Hepatocyte (in vitro differentiated cells): ENCODE measurements around the gene SHMT2. TPM values are rescaled to one million over a fixed set of nuclear protein-coding genes. Genes with fewer than 3 reads are reported as not detected.

Experiments
- DNase-seq: peaks from one replicate; pipeline ENCODE4 v3.0.0-alpha.2; 2016; ENCODE audit warnings: low spot score
- H2AFZ ChIP-seq: fragments of 200-600 bp; sonication (generic); 2 replicates; pipeline ENCODE4 v1.6.0; 2016; ENCODE audit warnings: antibody characterized with exemption, mild to moderate bottlenecking
- H3K27ac ChIP-seq: fragments of 200-600 bp; sonication (generic); 2 replicates; pipeline ENCODE4 v1.5.1; 2016; ENCODE audit warnings: mild to moderate bottlenecking
- H3K27me3 ChIP-seq: fragments of 200-600 bp; sonication (generic); 2 replicates; pipeline ENCODE4 v1.6.1; 2016
- H3K36me3 ChIP-seq: fragments of 200-600 bp; sonication (generic); replicated peaks from 2 replicates; pipeline ENCODE4 v1.5.1; 2016; ENCODE audit warnings: low read depth; ENCODE audit not compliant: insufficient read depth
- H3K4me1 ChIP-seq: fragments of 200-600 bp; sonication (generic); 2 replicates; pipeline ENCODE4 v1.5.1; 2016; ENCODE audit warnings: mild to moderate bottlenecking, moderate library complexity; ENCODE audit not compliant: insufficient read depth
- H3K4me2 ChIP-seq: fragments of 200-600 bp; sonication (generic); 2 replicates; pipeline ENCODE4 v1.6.0; 2016
- H3K4me3 ChIP-seq: fragments of 200-600 bp; sonication (generic); 2 replicates; pipeline ENCODE4 v1.5.1; 2016; ENCODE audit warnings: mild to moderate bottlenecking
- H3K79me2 ChIP-seq: fragments of 200-600 bp; sonication (generic); 2 replicates; pipeline ENCODE4 v1.6.0; 2017; ENCODE audit warnings: mild to moderate bottlenecking
- H3K9me2 ChIP-seq: fragments of 200-600 bp; sonication (generic); replicated peaks from 2 replicates; pipeline ENCODE4 v1.6.0; 2017; ENCODE audit warnings: mild to moderate bottlenecking; ENCODE audit not compliant: insufficient read depth
- H3K9me3 ChIP-seq: fragments of 200-600 bp; sonication (generic); 2 replicates; pipeline ENCODE4 v1.5.1; 2016; ENCODE audit warnings: low read depth, mild to moderate bottlenecking
- H4K20me1 ChIP-seq: fragments of 200-600 bp; sonication (generic); 2 replicates; pipeline ENCODE4 v1.6.0; 2016; ENCODE audit warnings: mild to moderate bottlenecking; ENCODE audit not compliant: insufficient read depth, poor library complexity, severe bottlenecking
- CTCF ChIP-seq: fragments of 200-600 bp; sonication (generic); IDR thresholded peaks from 2 replicates; pipeline ENCODE4 v1.5.1; 2016; ENCODE audit warnings: antibody characterized with exemption, mild to moderate bottlenecking; ENCODE audit not compliant: poor library complexity
- EZH2 ChIP-seq: fragments of 200-600 bp; sonication (generic); IDR thresholded peaks from 2 replicates; pipeline ENCODE4 v1.6.1; 2016; ENCODE audit warnings: antibody characterized with exemption, mild to moderate bottlenecking, borderline replicate concordance
- EZH2phosphoT487 ChIP-seq: fragments of 200-600 bp; sonication (generic); IDR thresholded peaks from one replicate; pipeline ENCODE4 v1.6.1; 2018; ENCODE audit warnings: antibody characterized with exemption, mild to moderate bottlenecking, low read depth, moderate library complexity; ENCODE audit not compliant: unreplicated experiment, severe bottlenecking
- WGBS: methylation state at CpG from one replicate; pipeline ENCODE4 v1.1.6; 2016; ENCODE audit warnings: low lambda C conversion rate; ENCODE audit errors: missing lambda C conversion rate; 5-methylcytosine and 5-hydroxymethylcytosine counted together
- polyA plus RNA-seq: library from polyadenylated mRNA; unstranded; fragments of >200 nt; fragmentation: Nextera tagmentation; extraction: Ambion mirVana; gene quantifications from 2 replicates; pipeline ENCODE4 v1.2.1, GENCODE V29; 2016
- total RNA-seq: library from RNA; depleted of rRNA; stranded (reverse); fragments of >200 nt; gene quantifications from 2 replicates; pipeline ENCODE4 v1.2.3, GENCODE V29; 2014

Gene SHMT2
- total and polyA plus RNA-seq, 2 experiments from 2014 or later = 126 to 168 TPM

- DNase-seq = no peak
- Histone ChIP-seq H3K4me2 (peak overlapping the region; percentile 99), H3K9me3 (no peaks in the 10 kb centered on the region), H3K9me2 (no peaks in the 10 kb centered on the region), H3K36me3 (no peaks in the 10 kb centered on the region), H3K79me2 (no peaks in the 10 kb centered on the region), H3K4me1 (peaks cover 41% of the 10 kb centered on the region), H2AFZ (no peak overlapping the region), H3K4me3 (no peak overlapping the region), H3K27me3 (peaks cover 84% of the 10 kb centered on the region), H3K27ac (no peak overlapping the region), H4K20me1 (no peaks in the 10 kb centered on the region)
- no peak for TF ChIP-seq CTCF
- no peak for TF ChIP-seq EZH2
- TF ChIP-seq EZH2phosphoT487 = no peak
- 56% methylated on average over 5 of the region's 5 CpGs for WGBS
Measured at GRCh38 chr12:57218030-57218853, 11.3 kb upstream of the SHMT2 start.

- TF ChIP-seq CTCF (no peak), EZH2phosphoT487 (no peak), EZH2 (peak; percentile 73)
- Histone ChIP-seq H3K9me2 (no peaks in the 10 kb centered on the region), H3K4me3 (no peak overlapping the region), H3K27me3 (peaks cover 96% of the 10 kb centered on the region), H3K4me1 (peaks cover 37% of the 10 kb centered on the region), H3K4me2 (peak overlapping the region; percentile 72), H3K36me3 (no peaks in the 10 kb centered on the region), H3K9me3 (no peaks in the 10 kb centered on the region), H3K27ac (no peak overlapping the region), H4K20me1 (no peaks in the 10 kb centered on the region), H2AFZ (no peak overlapping the region), H3K79me2 (no peaks in the 10 kb centered on the region)
- DNase-seq = no peak
- 31% methylated on average over 14 of the region's 14 CpGs for WGBS
Measured at GRCh38 chr12:57219205-57219992, 10.1 kb upstream of the SHMT2 start.

DNA sequence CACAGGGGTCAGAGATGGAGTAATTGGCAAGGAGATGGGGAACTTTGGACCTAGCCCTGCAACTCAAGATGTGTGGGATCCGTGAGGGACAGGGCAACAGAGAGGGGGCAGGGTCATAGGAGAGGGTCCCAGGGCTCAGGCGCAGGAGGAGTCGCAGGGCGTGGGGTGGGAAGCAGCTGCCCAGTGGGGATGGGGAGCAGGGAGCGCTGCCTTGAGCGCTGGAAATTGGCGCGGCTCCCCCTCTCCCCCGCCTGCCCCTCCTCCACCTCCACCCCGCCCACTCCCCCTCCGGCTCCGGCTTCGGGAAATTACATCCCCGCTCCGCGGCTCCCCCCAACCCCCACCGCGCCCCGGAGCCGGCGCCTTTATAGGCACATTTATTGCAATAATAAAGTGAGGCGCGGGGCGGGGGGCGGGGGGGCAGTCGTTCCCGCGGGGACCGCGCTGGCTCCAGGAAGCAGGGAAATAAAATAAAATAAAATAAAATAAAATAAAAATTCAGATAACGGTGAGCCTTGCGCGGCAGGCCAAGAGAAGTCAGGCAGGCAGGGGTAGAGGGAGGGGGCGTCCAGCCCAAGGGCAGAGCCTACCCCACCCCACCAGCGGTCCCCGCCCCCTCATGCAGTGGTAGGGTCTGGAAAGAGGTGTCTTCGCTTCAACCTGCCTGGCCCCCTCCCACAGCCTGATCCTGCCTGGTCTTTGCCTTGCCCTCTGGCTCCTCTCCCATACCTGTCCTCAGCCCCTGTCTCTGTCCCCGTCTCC lies 9.3 kb upstream of the SHMT2 start:
- H3K4me1 ChIP-seq = peaks cover 40% of the 10 kb centered on the region
- peaks cover 96% of the 10 kb centered on the region for H3K27me3 ChIP-seq
- no peak for DNase-seq
- peak overlapping the region; percentile 72 for H3K4me2 ChIP-seq
- H2AFZ ChIP-seq = no peak overlapping the region
- H3K79me2 ChIP-seq = no peaks in the 10 kb centered on the region
- no peaks in the 10 kb centered on the region for H4K20me1 ChIP-seq
- WGBS = 12% methylated on average over 8 of the region's 38 CpGs
- no peaks in the 10 kb centered on the region for H3K9me3 ChIP-seq
- no peak overlapping the region for H3K4me3 ChIP-seq
- no peaks in the 10 kb centered on the region for H3K9me2 ChIP-seq
- H3K36me3 ChIP-seq = no peaks in the 10 kb centered on the region
- TF ChIP-seq EZH2 (no peak), CTCF (no peak), EZH2phosphoT487 (no peak)
- H3K27ac ChIP-seq = no peak overlapping the region
